Effector memory CD4-positive, alpha-beta T cell (primary cell): ENCODE results near the gene RAB35.

Experiments used
- DNase-seq, 3 donors: peaks; one replicate each; pipeline ENCODE4 v3.0.0-alpha.2; 2020
- H3K27ac ChIP-seq: 2 replicates; pipeline ENCODE4 v1.7.0; 2013; ENCODE audit warnings: mild to moderate bottlenecking, low read length, moderate library complexity; ENCODE audit not compliant: insufficient read depth, poor library complexity, severe bottlenecking
- H3K27me3 ChIP-seq: replicated peaks from 2 replicates; pipeline ENCODE4 v1.7.0; 2013; ENCODE audit warnings: mild to moderate bottlenecking, low read length; ENCODE audit not compliant: insufficient read depth, control insufficient read depth, poor library complexity, severe bottlenecking
- H3K36me3 ChIP-seq: 2 replicates; pipeline ENCODE4 v1.7.0; 2013; ENCODE audit warnings: mild to moderate bottlenecking, low read length, moderate library complexity; ENCODE audit not compliant: control insufficient read depth, insufficient read depth
- H3K4me1 ChIP-seq: 2 replicates; pipeline ENCODE4 v1.7.0; 2013; ENCODE audit warnings: low read length, mild to moderate bottlenecking; ENCODE audit not compliant: control insufficient read depth, insufficient read depth, poor library complexity, severe bottlenecking
- H3K4me3 ChIP-seq: 2 replicates; pipeline ENCODE4 v1.7.0; 2013; ENCODE audit warnings: low read length, low read depth, mild to moderate bottlenecking; ENCODE audit not compliant: insufficient read depth, poor library complexity, severe bottlenecking
- H3K9me3 ChIP-seq: 2 replicates; pipeline ENCODE4 v1.7.0; 2013; ENCODE audit warnings: mild to moderate bottlenecking, low read length, moderate library complexity; ENCODE audit not compliant: control insufficient read depth

RAB35 gene

GRCh38 chr12:120096671-120097202 lies 19.8 kb downstream of the RAB35 start:
- H3K4me1 ChIP-seq = peaks cover 4% of the 10 kb centered on the region
- H3K9me3 ChIP-seq = no peaks in the 10 kb centered on the region
- H3K27me3 ChIP-seq = no peaks in the 10 kb centered on the region
- no peak overlapping the region for H3K4me3 ChIP-seq
- H3K27ac ChIP-seq = no peak overlapping the region
- no peak for DNase-seq
- H3K36me3 ChIP-seq = peaks cover 55% of the 10 kb centered on the region

- Histone ChIP-seq H3K9me3 (no peaks in the 10 kb centered on the region), H3K27me3 (no peaks in the 10 kb centered on the region), H3K4me1 (no peaks in the 10 kb centered on the region), H3K36me3 (peaks cover 47% of the 10 kb centered on the region), H3K27ac (no peak overlapping the region), H3K4me3 (no peak overlapping the region)
- no peak for DNase-seq
Measured at GRCh38 chr12:120095736-120096135, 20.8 kb downstream of the RAB35 start.

- Histone ChIP-seq H3K27me3 (no peaks in the 10 kb centered on the region), H3K4me3 (no peak overlapping the region), H3K4me1 (no peaks in the 10 kb centered on the region), H3K27ac (no peak overlapping the region), H3K9me3 (no peaks in the 10 kb centered on the region), H3K36me3 (peaks cover 45% of the 10 kb centered on the region)
- no peak for DNase-seq
Measured at GRCh38 chr12:120095331-120095730, 21.2 kb downstream of the RAB35 start.

GRCh38 chr12:120094485-120094884 lies 22.1 kb downstream of the RAB35 start:
- no peaks in the 10 kb centered on the region for H3K27me3 ChIP-seq
- H3K9me3 ChIP-seq = no peaks in the 10 kb centered on the region
- H3K4me3 ChIP-seq = no peak overlapping the region
- H3K36me3 ChIP-seq = peaks cover 45% of the 10 kb centered on the region
- DNase-seq = no peak
- no peak overlapping the region for H3K27ac ChIP-seq
- H3K4me1 ChIP-seq = no peaks in the 10 kb centered on the region

GRCh38 chr12:120093592-120094355 lies 22.8 kb downstream of the RAB35 start:
- DNase-seq = no peak
- peaks cover 37% of the 10 kb centered on the region for H3K36me3 ChIP-seq
- no peaks in the 10 kb centered on the region for H3K4me1 ChIP-seq
- no peak overlapping the region for H3K4me3 ChIP-seq
- H3K27me3 ChIP-seq = no peaks in the 10 kb centered on the region
- no peak overlapping the region for H3K27ac ChIP-seq
- no peaks in the 10 kb centered on the region for H3K9me3 ChIP-seq

- Histone ChIP-seq H3K36me3 (peaks cover 32% of the 10 kb centered on the region), H3K9me3 (no peaks in the 10 kb centered on the region), H3K27me3 (no peaks in the 10 kb centered on the region), H3K4me1 (no peaks in the 10 kb centered on the region), H3K4me3 (no peak overlapping the region), H3K27ac (no peak overlapping the region)
- no peak for DNase-seq
Measured at GRCh38 chr12:120093336-120093591, 23.3 kb downstream of the RAB35 start.

- H3K4me1 ChIP-seq = no peaks in the 10 kb centered on the region
- no peaks in the 10 kb centered on the region for H3K27me3 ChIP-seq
- H3K9me3 ChIP-seq = no peaks in the 10 kb centered on the region
- peaks cover 28% of the 10 kb centered on the region for H3K36me3 ChIP-seq
- H3K4me3 ChIP-seq = no peak overlapping the region
- no peak overlapping the region for H3K27ac ChIP-seq
- DNase-seq = no peak
Measured at GRCh38 chr12:120092551-120093335, 23.8 kb downstream of the RAB35 start.

- no peak overlapping the region for H3K27ac ChIP-seq
- H3K36me3 ChIP-seq = peaks cover 16% of the 10 kb centered on the region
- H3K9me3 ChIP-seq = no peaks in the 10 kb centered on the region
- no peak for DNase-seq
- no peak overlapping the region for H3K4me3 ChIP-seq
- no peaks in the 10 kb centered on the region for H3K27me3 ChIP-seq
- H3K4me1 ChIP-seq = peaks cover 4% of the 10 kb centered on the region
Measured at GRCh38 chr12:120091371-120092090, 25.0 kb downstream of the RAB35 start.

GRCh38 chr12:120090626-120091295 lies 25.8 kb downstream of the RAB35 start:
- H3K4me1 ChIP-seq = peaks cover 4% of the 10 kb centered on the region
- H3K27me3 ChIP-seq = no peaks in the 10 kb centered on the region
- H3K9me3 ChIP-seq = no peaks in the 10 kb centered on the region
- H3K36me3 ChIP-seq = peaks cover 10% of the 10 kb centered on the region
- no peak for DNase-seq
- no peak overlapping the region for H3K27ac ChIP-seq
- no peak overlapping the region for H3K4me3 ChIP-seq
